PC-3 (cell line): ENCODE measurements around the gene LCA5L.

Experiments
- EZH2 ChIP-seq: fragments of 300-600 bp; sonication (generic); IDR thresholded peaks from one replicate; pipeline ENCODE4 v1.6.1; 2017; ENCODE audit warnings: antibody characterized with exemption, mild to moderate bottlenecking, low read length; ENCODE audit not compliant: unreplicated experiment
- EZH2phosphoT487 ChIP-seq: fragments of 300-600 bp; sonication (generic); IDR thresholded peaks from 2 replicates; pipeline ENCODE4 v1.6.1; 2018; ENCODE audit warnings: mild to moderate bottlenecking, antibody characterized with exemption, low read length, borderline replicate concordance
- TF ChIP-seq, protein P1 (sequence below): fragments of 300-600 bp; sonication (generic); conservative IDR thresholded peaks from 2 replicates; pipeline ENCODE4 v1.5.1; 2017; ENCODE audit warnings: antibody characterized with exemption, low read depth, mild to moderate bottlenecking, low read length

DNA sequence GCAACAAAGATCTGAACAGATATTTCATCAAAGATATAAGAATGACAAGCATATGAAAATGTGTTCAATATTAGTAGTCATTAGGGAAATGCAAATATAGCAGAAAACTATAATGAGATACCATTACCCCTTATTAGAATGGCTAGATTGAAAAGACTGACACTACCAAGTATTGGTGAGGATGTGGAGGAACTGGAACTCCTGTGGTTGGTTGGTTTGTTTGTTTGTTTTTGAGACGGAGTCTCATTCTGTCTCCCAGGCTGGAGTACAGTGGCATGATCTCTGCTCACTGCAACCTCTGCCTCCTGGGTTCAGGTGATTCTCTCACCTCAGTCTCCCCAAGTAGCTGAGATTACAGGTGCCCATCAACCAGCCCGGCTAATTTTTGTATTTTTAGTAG lies 77.8 kb downstream of the LCA5L start:
- TF ChIP-seq, protein P1, sequence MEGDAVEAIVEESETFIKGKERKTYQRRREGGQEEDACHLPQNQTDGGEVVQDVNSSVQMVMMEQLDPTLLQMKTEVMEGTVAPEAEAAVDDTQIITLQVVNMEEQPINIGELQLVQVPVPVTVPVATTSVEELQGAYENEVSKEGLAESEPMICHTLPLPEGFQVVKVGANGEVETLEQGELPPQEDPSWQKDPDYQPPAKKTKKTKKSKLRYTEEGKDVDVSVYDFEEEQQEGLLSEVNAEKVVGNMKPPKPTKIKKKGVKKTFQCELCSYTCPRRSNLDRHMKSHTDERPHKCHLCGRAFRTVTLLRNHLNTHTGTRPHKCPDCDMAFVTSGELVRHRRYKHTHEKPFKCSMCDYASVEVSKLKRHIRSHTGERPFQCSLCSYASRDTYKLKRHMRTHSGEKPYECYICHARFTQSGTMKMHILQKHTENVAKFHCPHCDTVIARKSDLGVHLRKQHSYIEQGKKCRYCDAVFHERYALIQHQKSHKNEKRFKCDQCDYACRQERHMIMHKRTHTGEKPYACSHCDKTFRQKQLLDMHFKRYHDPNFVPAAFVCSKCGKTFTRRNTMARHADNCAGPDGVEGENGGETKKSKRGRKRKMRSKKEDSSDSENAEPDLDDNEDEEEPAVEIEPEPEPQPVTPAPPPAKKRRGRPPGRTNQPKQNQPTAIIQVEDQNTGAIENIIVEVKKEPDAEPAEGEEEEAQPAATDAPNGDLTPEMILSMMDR: no peak
- TF ChIP-seq EZH2: no peak
- no peak for TF ChIP-seq EZH2phosphoT487
